HL-60 (cell line): ENCODE measurements around the gene ADAMTS14.

Source experiments
- DNase-seq, 2 experiments: peaks; one replicate each; pipeline ENCODE4 v3.0.0-alpha.2; 2010 to 2020; ENCODE audit warnings: low read depth in 1 of 2, low spot score in 1 of 2
- H3K27ac ChIP-seq: fragments of 250-450 bp; sonication (Bioruptor Pico); replicated peaks from 2 replicates; pipeline ENCODE4 v1.5.1; 2020; ENCODE audit warnings: mild to moderate bottlenecking, moderate library complexity
- H3K27me3 ChIP-seq: fragments of 250-450 bp; sonication (Bioruptor Pico); 2 replicates; pipeline ENCODE4 v1.5.1; 2021; ENCODE audit warnings: mild to moderate bottlenecking, moderate library complexity; ENCODE audit not compliant: insufficient read depth, poor library complexity, severe bottlenecking
- H3K4me3 ChIP-seq: replicated peaks from 2 replicates; pipeline ENCODE4 v1.5.1; 2011; ENCODE audit warnings: mild to moderate bottlenecking, control low read depth, low read length; ENCODE audit not compliant: insufficient read depth
- CTCF ChIP-seq: IDR thresholded peaks from one replicate; pipeline ENCODE4 v1.5.1; 2011; ENCODE audit warnings: low read length, control low read depth, inconsistent platforms; ENCODE audit not compliant: insufficient read depth
- GABPA ChIP-seq: IDR thresholded peaks from 2 replicates; pipeline ENCODE4 v1.6.1; 2012; ENCODE audit warnings: low read depth
- POLR2AphosphoS5 ChIP-seq: IDR thresholded peaks from 2 replicates; pipeline ENCODE4 v1.6.1; 2012; ENCODE audit warnings: low read depth
- SPI1 ChIP-seq: IDR thresholded peaks from 2 replicates; pipeline ENCODE4 v1.6.1; 2012; ENCODE audit warnings: low read depth, mild to moderate bottlenecking, borderline replicate concordance
- TF ChIP-seq, protein P1 (sequence below): IDR thresholded peaks from 2 replicates; pipeline ENCODE4 v1.6.1; 2012; ENCODE audit warnings: low read depth; ENCODE audit not compliant: insufficient replicate concordance

ADAMTS14 gene

DNA sequence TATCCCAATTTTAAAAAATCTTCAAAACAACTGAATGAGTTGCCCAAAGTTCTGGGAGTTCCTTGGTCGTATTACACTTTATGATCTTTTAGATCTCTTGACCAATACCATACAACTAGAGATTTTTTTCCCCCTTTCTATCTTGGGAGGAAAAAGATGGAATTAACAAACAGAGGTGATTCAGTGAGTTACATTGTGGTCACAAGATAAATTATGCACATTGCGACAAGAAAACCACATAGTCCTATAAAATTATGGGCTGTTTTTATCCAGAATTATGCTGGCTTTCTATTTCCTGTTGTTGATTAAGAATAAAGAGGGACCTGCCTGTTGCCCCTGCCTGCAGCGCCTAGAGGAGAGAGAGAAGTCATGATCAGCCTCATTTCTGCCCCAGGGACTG is 135.2 kb downstream of the ADAMTS14 start:
- TF ChIP-seq CTCF (no peak), SPI1 (no peak), GABPA (no peak), POLR2AphosphoS5 (no peak)
- TF ChIP-seq, protein P1, sequence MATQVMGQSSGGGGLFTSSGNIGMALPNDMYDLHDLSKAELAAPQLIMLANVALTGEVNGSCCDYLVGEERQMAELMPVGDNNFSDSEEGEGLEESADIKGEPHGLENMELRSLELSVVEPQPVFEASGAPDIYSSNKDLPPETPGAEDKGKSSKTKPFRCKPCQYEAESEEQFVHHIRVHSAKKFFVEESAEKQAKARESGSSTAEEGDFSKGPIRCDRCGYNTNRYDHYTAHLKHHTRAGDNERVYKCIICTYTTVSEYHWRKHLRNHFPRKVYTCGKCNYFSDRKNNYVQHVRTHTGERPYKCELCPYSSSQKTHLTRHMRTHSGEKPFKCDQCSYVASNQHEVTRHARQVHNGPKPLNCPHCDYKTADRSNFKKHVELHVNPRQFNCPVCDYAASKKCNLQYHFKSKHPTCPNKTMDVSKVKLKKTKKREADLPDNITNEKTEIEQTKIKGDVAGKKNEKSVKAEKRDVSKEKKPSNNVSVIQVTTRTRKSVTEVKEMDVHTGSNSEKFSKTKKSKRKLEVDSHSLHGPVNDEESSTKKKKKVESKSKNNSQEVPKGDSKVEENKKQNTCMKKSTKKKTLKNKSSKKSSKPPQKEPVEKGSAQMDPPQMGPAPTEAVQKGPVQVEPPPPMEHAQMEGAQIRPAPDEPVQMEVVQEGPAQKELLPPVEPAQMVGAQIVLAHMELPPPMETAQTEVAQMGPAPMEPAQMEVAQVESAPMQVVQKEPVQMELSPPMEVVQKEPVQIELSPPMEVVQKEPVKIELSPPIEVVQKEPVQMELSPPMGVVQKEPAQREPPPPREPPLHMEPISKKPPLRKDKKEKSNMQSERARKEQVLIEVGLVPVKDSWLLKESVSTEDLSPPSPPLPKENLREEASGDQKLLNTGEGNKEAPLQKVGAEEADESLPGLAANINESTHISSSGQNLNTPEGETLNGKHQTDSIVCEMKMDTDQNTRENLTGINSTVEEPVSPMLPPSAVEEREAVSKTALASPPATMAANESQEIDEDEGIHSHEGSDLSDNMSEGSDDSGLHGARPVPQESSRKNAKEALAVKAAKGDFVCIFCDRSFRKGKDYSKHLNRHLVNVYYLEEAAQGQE: no peak
- no peak for DNase-seq
- no peaks in the 10 kb centered on the region for H3K27me3 ChIP-seq
- H3K27ac ChIP-seq: no peak overlapping the region
- no peak overlapping the region for H3K4me3 ChIP-seq

DNA sequence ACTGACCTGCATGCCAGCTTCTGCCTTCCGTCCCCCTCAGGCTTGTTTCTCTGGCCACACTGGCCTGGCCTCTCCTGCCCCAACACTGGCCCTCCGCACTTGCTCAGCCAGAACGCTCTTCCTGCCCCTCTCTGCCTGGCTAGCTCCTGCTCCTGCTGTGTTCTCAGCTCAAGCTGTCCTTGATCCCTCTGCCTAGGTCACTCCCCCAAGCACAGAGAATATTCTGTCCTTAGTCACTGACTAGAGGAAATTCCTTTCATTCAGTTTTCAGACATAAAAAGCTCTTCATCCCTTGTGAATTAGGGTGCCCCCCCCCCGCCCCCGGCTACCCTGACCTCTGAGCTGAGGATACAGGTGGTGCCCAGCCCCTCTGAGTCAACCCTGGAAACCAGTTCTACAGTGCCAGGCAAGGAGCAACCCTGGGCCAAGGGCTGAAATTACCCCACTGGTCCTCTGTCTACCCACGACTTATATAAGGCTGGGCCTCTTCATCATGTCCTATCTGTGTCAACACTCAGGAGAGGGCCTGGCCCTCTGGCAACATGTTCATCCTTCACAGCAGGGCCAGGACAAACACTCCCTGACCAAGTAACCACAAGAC is 136.8 kb downstream of the ADAMTS14 start:
- TF ChIP-seq SPI1: no peak
- no peak for TF ChIP-seq POLR2AphosphoS5
- no peak for TF ChIP-seq GABPA
- TF ChIP-seq, protein P1: no peak
- no peak for TF ChIP-seq CTCF
- Histone ChIP-seq H3K27me3 (no peaks in the 10 kb centered on the region), H3K4me3 (no peak overlapping the region), H3K27ac (no peak overlapping the region)
- no peak for DNase-seq

DNA sequence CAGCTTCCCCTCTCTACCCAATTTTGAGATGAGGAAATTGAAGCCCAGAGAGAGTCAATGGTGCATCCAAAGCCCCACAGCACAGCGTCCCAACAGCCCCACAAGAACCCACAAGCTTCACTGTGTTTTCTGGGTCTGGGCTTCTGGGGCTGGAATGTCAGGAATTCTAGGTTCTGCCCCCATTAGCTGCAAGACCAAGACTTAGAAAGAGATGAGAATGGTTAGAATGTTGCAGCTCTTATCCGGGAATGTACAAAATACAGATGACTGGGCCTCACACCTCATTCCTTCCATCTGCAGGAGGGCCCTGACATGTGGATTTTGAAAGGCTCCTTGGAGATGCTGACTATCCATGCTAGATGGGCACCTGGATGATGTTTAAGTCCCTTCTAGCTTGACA is 137.4 kb downstream of the ADAMTS14 start:
- no peak for TF ChIP-seq CTCF
- no peak for TF ChIP-seq POLR2AphosphoS5
- TF ChIP-seq GABPA: no peak
- TF ChIP-seq SPI1: no peak
- TF ChIP-seq, protein P1: no peak
- no peak overlapping the region for H3K27ac ChIP-seq

More for the DNA sequence above, 137.4 kb downstream of the ADAMTS14 start:
- no peak for DNase-seq
- no peak overlapping the region for H3K4me3 ChIP-seq
- H3K27me3 ChIP-seq: no peaks in the 10 kb centered on the region
